ENCODE measurements around the gene ZNF791. TPM values are rescaled to one million over a fixed set of nuclear protein-coding genes. Genes with fewer than 3 reads are reported as not detected.

Gene ZNF791
- polyA plus RNA-seq, 1 donor (not counting 4 experiments of a cell fraction or from before 2014, with no cell fraction given), result 11.5 TPM

DNA sequence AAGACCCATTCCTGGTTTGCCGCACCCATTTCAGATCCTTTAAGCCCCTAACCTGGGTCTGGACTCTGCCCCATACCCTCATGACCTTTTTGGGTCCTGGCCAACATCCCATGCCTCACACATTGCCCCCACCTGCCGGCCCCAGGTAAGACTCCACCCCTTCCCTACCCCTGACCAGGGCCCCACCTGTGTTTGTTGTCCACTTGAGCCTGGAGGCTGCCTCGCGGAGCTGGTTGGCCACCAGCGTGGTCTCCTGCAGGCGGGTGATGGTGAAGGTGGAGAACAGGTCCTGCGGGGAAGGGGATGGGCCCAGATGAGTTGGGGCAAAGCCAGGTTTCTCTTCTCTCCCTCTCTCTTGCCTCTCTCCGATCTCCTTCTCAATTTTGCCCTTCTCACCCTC is 36.3 kb downstream of the ZNF791 start:
- no peaks in the 10 kb centered on the region for H4K20me1 ChIP-seq (ENCODE audit: control insufficient read depth, extremely low read depth, insufficient read depth, low read length)
- H3K9me3 ChIP-seq (ENCODE audit: control insufficient read depth, low read depth, low read length), result no peaks in the 10 kb centered on the region
- H2AFZ ChIP-seq (ENCODE audit: control insufficient read depth, low read length), result no peak overlapping the region
- H3K4me1 ChIP-seq (ENCODE audit: control insufficient read depth, extremely low read depth, insufficient read depth, low read length), result no peaks in the 10 kb centered on the region
- no peaks in the 10 kb centered on the region for H3K27me3 ChIP-seq (ENCODE audit: control insufficient read depth, extremely low read depth, insufficient read depth, low read length)
- no peaks in the 10 kb centered on the region for H3K9me1 ChIP-seq (ENCODE audit: control insufficient read depth, extremely low read depth, insufficient read depth, low read length)
- H3K4me2 ChIP-seq (ENCODE audit: control insufficient read depth, extremely low read depth, insufficient read depth, low read depth, low read length), result no peak overlapping the region
- no peak for TF ChIP-seq EZH2 (IDR thresholded peaks at IDR 0.05; ENCODE audit: low read length)
- TF ChIP-seq, protein P1, sequence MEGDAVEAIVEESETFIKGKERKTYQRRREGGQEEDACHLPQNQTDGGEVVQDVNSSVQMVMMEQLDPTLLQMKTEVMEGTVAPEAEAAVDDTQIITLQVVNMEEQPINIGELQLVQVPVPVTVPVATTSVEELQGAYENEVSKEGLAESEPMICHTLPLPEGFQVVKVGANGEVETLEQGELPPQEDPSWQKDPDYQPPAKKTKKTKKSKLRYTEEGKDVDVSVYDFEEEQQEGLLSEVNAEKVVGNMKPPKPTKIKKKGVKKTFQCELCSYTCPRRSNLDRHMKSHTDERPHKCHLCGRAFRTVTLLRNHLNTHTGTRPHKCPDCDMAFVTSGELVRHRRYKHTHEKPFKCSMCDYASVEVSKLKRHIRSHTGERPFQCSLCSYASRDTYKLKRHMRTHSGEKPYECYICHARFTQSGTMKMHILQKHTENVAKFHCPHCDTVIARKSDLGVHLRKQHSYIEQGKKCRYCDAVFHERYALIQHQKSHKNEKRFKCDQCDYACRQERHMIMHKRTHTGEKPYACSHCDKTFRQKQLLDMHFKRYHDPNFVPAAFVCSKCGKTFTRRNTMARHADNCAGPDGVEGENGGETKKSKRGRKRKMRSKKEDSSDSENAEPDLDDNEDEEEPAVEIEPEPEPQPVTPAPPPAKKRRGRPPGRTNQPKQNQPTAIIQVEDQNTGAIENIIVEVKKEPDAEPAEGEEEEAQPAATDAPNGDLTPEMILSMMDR (optimal IDR thresholded peaks at IDR 0.05 in 1 of 3, IDR thresholded peaks at IDR 0.05 in 1 of 3, conservative IDR thresholded peaks at IDR 0.05 in 1 of 3; ENCODE audit: extremely low read depth in 1 of 3, insufficient read depth in 2 of 3, low read length in 3 of 3), result no peak
- dilution Hi-C loops (cut with MboI; ENCODE audit: extremely low pct_ligation_motif_present, low sequenced_read_pairs), result no loop called here
- H3K27ac ChIP-seq (ENCODE audit: control insufficient read depth, insufficient read depth, low read length), result no peak overlapping the region
- FAIRE-seq (no peak), DNase-seq (ENCODE audit: low read depth, low spot score) (no peak)
- no peaks in the 10 kb centered on the region for H3K79me2 ChIP-seq (ENCODE audit: control insufficient read depth, insufficient read depth, low read length)
- H3K36me3 ChIP-seq (ENCODE audit: control insufficient read depth in 2 of 2, extremely low read depth in 1 of 2, insufficient read depth in 2 of 2, low read length in 2 of 2), result peaks cover 0 to 6% of the 10 kb centered on the region in 2 experiments
- H3K4me3 ChIP-seq (ENCODE audit: control insufficient read depth in 2 of 3, extremely low read depth in 1 of 3, insufficient read depth in 2 of 3, low read depth in 1 of 3, low read length in 3 of 3), result no peak overlapping the region
- no peak overlapping the region for H3K9ac ChIP-seq (ENCODE audit: control insufficient read depth, extremely low read depth, insufficient read depth, low read length)

DNA sequence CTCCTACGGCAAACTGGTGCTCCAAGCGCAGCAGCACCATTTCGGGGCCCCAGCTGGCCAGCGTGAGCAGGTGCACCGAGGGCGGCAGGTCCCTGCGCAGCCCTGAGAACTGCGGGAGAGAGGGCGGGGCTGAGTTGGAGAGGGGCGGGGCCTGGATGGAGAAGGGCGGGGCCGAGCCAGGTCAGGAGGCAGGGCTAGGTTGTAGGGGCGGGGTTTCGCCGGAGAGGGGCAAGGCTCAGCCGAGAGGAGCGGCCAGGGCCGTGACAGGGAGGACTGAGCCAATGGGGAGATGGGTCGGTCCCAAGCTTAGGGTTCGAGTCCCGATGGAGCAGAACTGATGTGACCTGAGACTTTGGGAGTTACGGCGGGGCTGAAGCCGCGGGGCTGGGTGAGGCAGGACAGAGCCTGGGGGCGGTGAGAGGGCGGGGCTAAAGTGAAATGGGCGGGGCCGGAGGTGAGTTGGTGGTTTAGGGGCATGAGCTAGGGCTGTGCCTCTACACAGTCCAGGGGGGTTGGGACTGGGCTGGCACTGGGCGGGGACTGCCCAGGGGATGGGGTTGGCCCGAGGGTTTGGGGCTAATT is 36.9 kb downstream of the ZNF791 start:
- DNase-seq (ENCODE audit: low read depth, low spot score) (no peak), FAIRE-seq (no peak)
- Histone ChIP-seq H3K4me2 (ENCODE audit: control insufficient read depth, extremely low read depth, insufficient read depth, low read depth, low read length) (peak overlapping the region; percentile 27), H3K79me2 (ENCODE audit: control insufficient read depth, insufficient read depth, low read length) (no peaks in the 10 kb centered on the region), H3K9me1 (ENCODE audit: control insufficient read depth, extremely low read depth, insufficient read depth, low read length) (no peaks in the 10 kb centered on the region), H3K27me3 (ENCODE audit: control insufficient read depth, extremely low read depth, insufficient read depth, low read length) (no peaks in the 10 kb centered on the region), H2AFZ (ENCODE audit: control insufficient read depth, low read length) (no peak overlapping the region), H3K4me3 (ENCODE audit: control insufficient read depth in 2 of 3, extremely low read depth in 1 of 3, insufficient read depth in 2 of 3, low read depth in 1 of 3, low read length in 3 of 3) (no peak overlapping the region), H3K9ac (ENCODE audit: control insufficient read depth, extremely low read depth, insufficient read depth, low read length) (no peak overlapping the region), H3K36me3 (ENCODE audit: control insufficient read depth in 2 of 2, extremely low read depth in 1 of 2, insufficient read depth in 2 of 2, low read length in 2 of 2) (peaks cover 0 to 6% of the 10 kb centered on the region in 2 experiments), H4K20me1 (ENCODE audit: control insufficient read depth, extremely low read depth, insufficient read depth, low read length) (no peaks in the 10 kb centered on the region), H3K27ac (ENCODE audit: control insufficient read depth, insufficient read depth, low read length) (no peak overlapping the region), H3K4me1 (ENCODE audit: control insufficient read depth, extremely low read depth, insufficient read depth, low read length) (no peaks in the 10 kb centered on the region), H3K9me3 (ENCODE audit: control insufficient read depth, low read depth, low read length) (no peaks in the 10 kb centered on the region)
- dilution Hi-C loops (cut with MboI; ENCODE audit: extremely low pct_ligation_motif_present, low sequenced_read_pairs), result no loop called here
- TF ChIP-seq, protein P1 (optimal IDR thresholded peaks at IDR 0.05 in 1 of 3, IDR thresholded peaks at IDR 0.05 in 1 of 3, conservative IDR thresholded peaks at IDR 0.05 in 1 of 3; ENCODE audit: extremely low read depth in 1 of 3, insufficient read depth in 2 of 3, low read length in 3 of 3), result no peak
- TF ChIP-seq EZH2 (IDR thresholded peaks at IDR 0.05; ENCODE audit: low read length), result no peak
